ENCODE measurements around the gene RCBTB1.

Gene RCBTB1

GRCh38 chr13:49585220-49586157 lies at the start of gene RCBTB1:
Gene RCBTB1, minus strand, starts transcription at chr13:49585558. Its CDS starts 18,279 bp downstream, at chr13:49567279.
- no peaks in the 10 kb centered on the region for H3K9me3 ChIP-seq (ENCODE audit: control insufficient read depth, insufficient read depth, low read length)
- no peaks in the 10 kb centered on the region for H3K27me3 ChIP-seq (ENCODE audit: control insufficient read depth, insufficient read depth, low read length)

GRCh38 chr13:49633710-49634109 lies 48.4 kb upstream of the RCBTB1 start:
- no peaks in the 10 kb centered on the region for H3K9me3 ChIP-seq (ENCODE audit: control insufficient read depth, insufficient read depth, low read length)
- H3K4me1 ChIP-seq (ENCODE audit: control insufficient read depth, insufficient read depth, low read length), result peaks cover 13% of the 10 kb centered on the region
- H3K4me3 ChIP-seq (ENCODE audit: low read depth, low read length), result no peak overlapping the region
- no peak overlapping the region for H3K9ac ChIP-seq (ENCODE audit: low read depth, low read length)
- H3K27me3 ChIP-seq (ENCODE audit: control insufficient read depth, insufficient read depth, low read length), result no peaks in the 10 kb centered on the region
- H3K36me3 ChIP-seq (ENCODE audit: control insufficient read depth, insufficient read depth, low read length), result peaks cover 6% of the 10 kb centered on the region

More at GRCh38 chr13:49585220-49586157, at the start of gene RCBTB1:
- H3K4me3 ChIP-seq (ENCODE audit: low read depth, low read length), result peak within 1 kb of the TSS; percentile 86
- no peaks in the 10 kb centered on the region for H3K4me1 ChIP-seq (ENCODE audit: control insufficient read depth, insufficient read depth, low read length)
- H3K9ac ChIP-seq (ENCODE audit: low read depth, low read length), result peak within 1 kb of the TSS; percentile 91
- H3K36me3 ChIP-seq (ENCODE audit: control insufficient read depth, insufficient read depth, low read length), result no peaks in the 10 kb centered on the region

GRCh38 chr13:49632156-49632555 lies 46.8 kb upstream of the RCBTB1 start:
- Histone ChIP-seq H3K36me3 (ENCODE audit: control insufficient read depth, insufficient read depth, low read length) (peaks cover 6% of the 10 kb centered on the region), H3K4me3 (ENCODE audit: low read depth, low read length) (no peak overlapping the region), H3K27me3 (ENCODE audit: control insufficient read depth, insufficient read depth, low read length) (no peaks in the 10 kb centered on the region), H3K9ac (ENCODE audit: low read depth, low read length) (no peak overlapping the region), H3K9me3 (ENCODE audit: control insufficient read depth, insufficient read depth, low read length) (no peaks in the 10 kb centered on the region), H3K4me1 (ENCODE audit: control insufficient read depth, insufficient read depth, low read length) (peaks cover 15% of the 10 kb centered on the region)

GRCh38 chr13:49630580-49630979 lies 45.2 kb upstream of the RCBTB1 start:
- Histone ChIP-seq H3K4me1 (ENCODE audit: control insufficient read depth, insufficient read depth, low read length) (peaks cover 12% of the 10 kb centered on the region), H3K9ac (ENCODE audit: low read depth, low read length) (no peak overlapping the region), H3K36me3 (ENCODE audit: control insufficient read depth, insufficient read depth, low read length) (peaks cover 6% of the 10 kb centered on the region), H3K9me3 (ENCODE audit: control insufficient read depth, insufficient read depth, low read length) (no peaks in the 10 kb centered on the region), H3K4me3 (ENCODE audit: low read depth, low read length) (no peak overlapping the region), H3K27me3 (ENCODE audit: control insufficient read depth, insufficient read depth, low read length) (no peaks in the 10 kb centered on the region)

GRCh38 chr13:49629947-49630346 lies 44.6 kb upstream of the RCBTB1 start:
- Histone ChIP-seq H3K4me3 (ENCODE audit: low read depth, low read length) (no peak overlapping the region), H3K9ac (ENCODE audit: low read depth, low read length) (no peak overlapping the region), H3K27me3 (ENCODE audit: control insufficient read depth, insufficient read depth, low read length) (no peaks in the 10 kb centered on the region), H3K4me1 (ENCODE audit: control insufficient read depth, insufficient read depth, low read length) (peaks cover 11% of the 10 kb centered on the region), H3K9me3 (ENCODE audit: control insufficient read depth, insufficient read depth, low read length) (no peaks in the 10 kb centered on the region), H3K36me3 (ENCODE audit: control insufficient read depth, insufficient read depth, low read length) (peaks cover 6% of the 10 kb centered on the region)

GRCh38 chr13:49629196-49629938 lies 44.0 kb upstream of the RCBTB1 start:
- peaks cover 5% of the 10 kb centered on the region for H3K4me1 ChIP-seq (ENCODE audit: control insufficient read depth, insufficient read depth, low read length)
- H3K4me3 ChIP-seq (ENCODE audit: low read depth, low read length), result peak overlapping the region; percentile 75
- no peaks in the 10 kb centered on the region for H3K9me3 ChIP-seq (ENCODE audit: control insufficient read depth, insufficient read depth, low read length)
- H3K9ac ChIP-seq (ENCODE audit: low read depth, low read length), result no peak overlapping the region
- no peaks in the 10 kb centered on the region for H3K27me3 ChIP-seq (ENCODE audit: control insufficient read depth, insufficient read depth, low read length)
- peaks cover 6% of the 10 kb centered on the region for H3K36me3 ChIP-seq (ENCODE audit: control insufficient read depth, insufficient read depth, low read length)

- Histone ChIP-seq H3K4me1 (ENCODE audit: control insufficient read depth, insufficient read depth, low read length) (peaks cover 5% of the 10 kb centered on the region), H3K36me3 (ENCODE audit: control insufficient read depth, insufficient read depth, low read length) (peaks cover 6% of the 10 kb centered on the region), H3K9me3 (ENCODE audit: control insufficient read depth, insufficient read depth, low read length) (no peaks in the 10 kb centered on the region), H3K27me3 (ENCODE audit: control insufficient read depth, insufficient read depth, low read length) (no peaks in the 10 kb centered on the region), H3K9ac (ENCODE audit: low read depth, low read length) (peak within 1 kb of the TSS; percentile 47), H3K4me3 (ENCODE audit: low read depth, low read length) (peak within 1 kb of the TSS; percentile 75)
These were observed 42.7 kb upstream of the RCBTB1 start, which contains the start of gene ARL11 for GRCh38 chr13:49627831-49628652. Gene ARL11, plus strand, starts transcription at chr13:49628507. Its CDS starts 1,941 bp downstream, at chr13:49630448.

GRCh38 chr13:49625392-49626079 lies 40.2 kb upstream of the RCBTB1 start:
- no peaks in the 10 kb centered on the region for H3K27me3 ChIP-seq (ENCODE audit: control insufficient read depth, insufficient read depth, low read length)
- peaks cover 5% of the 10 kb centered on the region for H3K4me1 ChIP-seq (ENCODE audit: control insufficient read depth, insufficient read depth, low read length)
- no peak overlapping the region for H3K4me3 ChIP-seq (ENCODE audit: low read depth, low read length)
- no peak overlapping the region for H3K9ac ChIP-seq (ENCODE audit: low read depth, low read length)
- no peaks in the 10 kb centered on the region for H3K9me3 ChIP-seq (ENCODE audit: control insufficient read depth, insufficient read depth, low read length)
- peaks cover 2% of the 10 kb centered on the region for H3K36me3 ChIP-seq (ENCODE audit: control insufficient read depth, insufficient read depth, low read length)

- no peak overlapping the region for H3K9ac ChIP-seq (ENCODE audit: low read depth, low read length)
- H3K9me3 ChIP-seq (ENCODE audit: control insufficient read depth, insufficient read depth, low read length), result no peaks in the 10 kb centered on the region
- no peaks in the 10 kb centered on the region for H3K27me3 ChIP-seq (ENCODE audit: control insufficient read depth, insufficient read depth, low read length)
- H3K36me3 ChIP-seq (ENCODE audit: control insufficient read depth, insufficient read depth, low read length), result no peaks in the 10 kb centered on the region
- H3K4me1 ChIP-seq (ENCODE audit: control insufficient read depth, insufficient read depth, low read length), result peaks cover 5% of the 10 kb centered on the region
- H3K4me3 ChIP-seq (ENCODE audit: low read depth, low read length), result no peak overlapping the region
These were observed 38.9 kb upstream of the RCBTB1 start for GRCh38 chr13:49624229-49624628.

GRCh38 chr13:49622174-49622946 lies 37.0 kb upstream of the RCBTB1 start:
- Histone ChIP-seq H3K4me3 (ENCODE audit: low read depth, low read length) (no peak overlapping the region), H3K36me3 (ENCODE audit: control insufficient read depth, insufficient read depth, low read length) (no peaks in the 10 kb centered on the region), H3K9me3 (ENCODE audit: control insufficient read depth, insufficient read depth, low read length) (no peaks in the 10 kb centered on the region), H3K9ac (ENCODE audit: low read depth, low read length) (no peak overlapping the region), H3K27me3 (ENCODE audit: control insufficient read depth, insufficient read depth, low read length) (no peaks in the 10 kb centered on the region), H3K4me1 (ENCODE audit: control insufficient read depth, insufficient read depth, low read length) (peaks cover 5% of the 10 kb centered on the region)
